ENCODE measurements around the gene OLFML2A.
"Not testable (repeated sequence)": the region's sequence is repeated elsewhere in the genome, so short reads cannot be mapped to it uniquely, and the experiment has no call there.

OLFML2A gene

GRCh38 chr9:124846467-124846866 lies 69.5 kb downstream of the OLFML2A start:
- not testable (repeated sequence) for H3K27me3 ChIP-seq (ENCODE audit: control insufficient read depth, insufficient read depth, low read length); H3K4me1 ChIP-seq (ENCODE audit: control insufficient read depth, insufficient read depth, low read length); H3K9ac ChIP-seq (ENCODE audit: low read depth, low read length); H3K9me3 ChIP-seq (ENCODE audit: control insufficient read depth, insufficient read depth, low read length); H3K4me3 ChIP-seq (ENCODE audit: low read depth, low read length); H3K27ac ChIP-seq (ENCODE audit: low read depth, low read length); H3K36me3 ChIP-seq (ENCODE audit: control insufficient read depth, insufficient read depth, low read length)

GRCh38 chr9:124846969-124847368 lies 70.0 kb downstream of the OLFML2A start:
- H3K9ac ChIP-seq (ENCODE audit: low read depth, low read length) = no peak overlapping the region
- no peaks in the 10 kb centered on the region for H3K9me3 ChIP-seq (ENCODE audit: control insufficient read depth, insufficient read depth, low read length)
- no peak overlapping the region for H3K4me3 ChIP-seq (ENCODE audit: low read depth, low read length)
- H3K36me3 ChIP-seq (ENCODE audit: control insufficient read depth, insufficient read depth, low read length) = no peaks in the 10 kb centered on the region
- no peaks in the 10 kb centered on the region for H3K27me3 ChIP-seq (ENCODE audit: control insufficient read depth, insufficient read depth, low read length)
- no peak overlapping the region for H3K27ac ChIP-seq (ENCODE audit: low read depth, low read length)
- no peaks in the 10 kb centered on the region for H3K4me1 ChIP-seq (ENCODE audit: control insufficient read depth, insufficient read depth, low read length)

GRCh38 chr9:124849801-124850200 lies 72.9 kb downstream of the OLFML2A start:
- no peaks in the 10 kb centered on the region for H3K36me3 ChIP-seq (ENCODE audit: control insufficient read depth, insufficient read depth, low read length)
- H3K9ac ChIP-seq (ENCODE audit: low read depth, low read length) = no peak overlapping the region
- no peak overlapping the region for H3K27ac ChIP-seq (ENCODE audit: low read depth, low read length)
- no peaks in the 10 kb centered on the region for H3K27me3 ChIP-seq (ENCODE audit: control insufficient read depth, insufficient read depth, low read length)
- H3K4me3 ChIP-seq (ENCODE audit: low read depth, low read length) = no peak overlapping the region
- no peaks in the 10 kb centered on the region for H3K9me3 ChIP-seq (ENCODE audit: control insufficient read depth, insufficient read depth, low read length)
- H3K4me1 ChIP-seq (ENCODE audit: control insufficient read depth, insufficient read depth, low read length) = 0 out of 2 replicates have a peak, but pooled peaks cover 3% of the 10 kb centered on the region

GRCh38 chr9:124852121-124852828 lies 75.3 kb downstream of the OLFML2A start:
- Histone ChIP-seq H3K9me3 (ENCODE audit: control insufficient read depth, insufficient read depth, low read length) (no peaks in the 10 kb centered on the region), H3K4me3 (ENCODE audit: low read depth, low read length) (peak overlapping the region; percentile 59; the same call in 1 of the 2 replicates), H3K36me3 (ENCODE audit: control insufficient read depth, insufficient read depth, low read length) (peaks cover 6% of the 10 kb centered on the region), H3K4me1 (ENCODE audit: control insufficient read depth, insufficient read depth, low read length) (0 out of 2 replicates have a peak, but pooled peaks cover 3% of the 10 kb centered on the region), H3K27ac (ENCODE audit: low read depth, low read length) (no peak overlapping the region), H3K9ac (ENCODE audit: low read depth, low read length) (no peak overlapping the region), H3K27me3 (ENCODE audit: control insufficient read depth, insufficient read depth, low read length) (no peaks in the 10 kb centered on the region)

- H3K4me3 ChIP-seq (ENCODE audit: low read depth, low read length) = peak within 1 kb of the TSS; percentile 59
- 0 out of 2 replicates have a peak, but pooled peaks cover 3% of the 10 kb centered on the region for H3K4me1 ChIP-seq (ENCODE audit: control insufficient read depth, insufficient read depth, low read length)
These were observed 76.0 kb downstream of the OLFML2A start, which contains the start of gene WDR38 for GRCh38 chr9:124852829-124853531. WDR38 (plus strand) TSS chr9:124853460; CDS start chr9:124853532, 72 bp downstream.

GRCh38 chr9:124853605-124854143 lies 76.7 kb downstream of the OLFML2A start:
- Histone ChIP-seq H3K9me3 (ENCODE audit: control insufficient read depth, insufficient read depth, low read length) (no peaks in the 10 kb centered on the region), H3K36me3 (ENCODE audit: control insufficient read depth, insufficient read depth, low read length) (peaks cover 20% of the 10 kb centered on the region), H3K4me3 (ENCODE audit: low read depth, low read length) (peak overlapping the region; percentile 59), H3K27me3 (ENCODE audit: control insufficient read depth, insufficient read depth, low read length) (no peaks in the 10 kb centered on the region), H3K4me1 (ENCODE audit: control insufficient read depth, insufficient read depth, low read length) (0 out of 2 replicates have a peak, but pooled peaks cover 3% of the 10 kb centered on the region), H3K9ac (ENCODE audit: low read depth, low read length) (peak overlapping the region; percentile 42; the same call in 1 of the 2 replicates), H3K27ac (ENCODE audit: low read depth, low read length) (no peak overlapping the region)

More at GRCh38 chr9:124852829-124853531, 76.0 kb downstream of the OLFML2A start, which contains the start of gene WDR38:
- Histone ChIP-seq H3K27me3 (ENCODE audit: control insufficient read depth, insufficient read depth, low read length) (no peaks in the 10 kb centered on the region), H3K9me3 (ENCODE audit: control insufficient read depth, insufficient read depth, low read length) (no peaks in the 10 kb centered on the region), H3K27ac (ENCODE audit: low read depth, low read length) (no peak within 1 kb of the TSS), H3K9ac (ENCODE audit: low read depth, low read length) (peak within 1 kb of the TSS; percentile 42; the same call in 1 of the 2 replicates), H3K36me3 (ENCODE audit: control insufficient read depth, insufficient read depth, low read length) (peaks cover 13% of the 10 kb centered on the region)

GRCh38 chr9:124854161-124854560 lies 77.2 kb downstream of the OLFML2A start:
- H3K27ac ChIP-seq (ENCODE audit: low read depth, low read length) = no peak overlapping the region
- no peaks in the 10 kb centered on the region for H3K9me3 ChIP-seq (ENCODE audit: control insufficient read depth, insufficient read depth, low read length)
- no peak overlapping the region for H3K9ac ChIP-seq (ENCODE audit: low read depth, low read length)
- no peak overlapping the region for H3K4me3 ChIP-seq (ENCODE audit: low read depth, low read length)
- 0 out of 2 replicates have a peak, but pooled peaks cover 3% of the 10 kb centered on the region for H3K4me1 ChIP-seq (ENCODE audit: control insufficient read depth, insufficient read depth, low read length)
- no peaks in the 10 kb centered on the region for H3K27me3 ChIP-seq (ENCODE audit: control insufficient read depth, insufficient read depth, low read length)
- H3K36me3 ChIP-seq (ENCODE audit: control insufficient read depth, insufficient read depth, low read length) = peaks cover 25% of the 10 kb centered on the region

- Histone ChIP-seq H3K27ac (ENCODE audit: low read depth, low read length) (no peak overlapping the region), H3K9me3 (ENCODE audit: control insufficient read depth, insufficient read depth, low read length) (no peaks in the 10 kb centered on the region), H3K4me1 (ENCODE audit: control insufficient read depth, insufficient read depth, low read length) (0 out of 2 replicates have a peak, but pooled peaks cover 3% of the 10 kb centered on the region), H3K9ac (ENCODE audit: low read depth, low read length) (no peak overlapping the region), H3K36me3 (ENCODE audit: control insufficient read depth, insufficient read depth, low read length) (peaks cover 31% of the 10 kb centered on the region), H3K4me3 (ENCODE audit: low read depth, low read length) (no peak overlapping the region), H3K27me3 (ENCODE audit: control insufficient read depth, insufficient read depth, low read length) (no peaks in the 10 kb centered on the region)
These were observed 77.9 kb downstream of the OLFML2A start for GRCh38 chr9:124854822-124855221.

GRCh38 chr9:124855566-124855943 lies 78.6 kb downstream of the OLFML2A start:
- H3K27me3 ChIP-seq (ENCODE audit: control insufficient read depth, insufficient read depth, low read length) = no peaks in the 10 kb centered on the region
- H3K9me3 ChIP-seq (ENCODE audit: control insufficient read depth, insufficient read depth, low read length) = no peaks in the 10 kb centered on the region
- H3K4me1 ChIP-seq (ENCODE audit: control insufficient read depth, insufficient read depth, low read length) = peaks cover 7% of the 10 kb centered on the region; the same call in 1 of the 2 replicates
- H3K9ac ChIP-seq (ENCODE audit: low read depth, low read length) = no peak overlapping the region
- H3K4me3 ChIP-seq (ENCODE audit: low read depth, low read length) = no peak overlapping the region
- peak overlapping the region; percentile 73 for H3K27ac ChIP-seq (ENCODE audit: low read depth, low read length)
- peaks cover 39% of the 10 kb centered on the region for H3K36me3 ChIP-seq (ENCODE audit: control insufficient read depth, insufficient read depth, low read length)

GRCh38 chr9:124855944-124856765 lies 79.2 kb downstream of the OLFML2A start:
- H3K9ac ChIP-seq (ENCODE audit: low read depth, low read length) = no peak overlapping the region
- peaks cover 45% of the 10 kb centered on the region for H3K36me3 ChIP-seq (ENCODE audit: control insufficient read depth, insufficient read depth, low read length)
- peaks cover 8% of the 10 kb centered on the region; the same call in 1 of the 2 replicates for H3K4me1 ChIP-seq (ENCODE audit: control insufficient read depth, insufficient read depth, low read length)
- no peak overlapping the region for H3K4me3 ChIP-seq (ENCODE audit: low read depth, low read length)
- no peaks in the 10 kb centered on the region for H3K9me3 ChIP-seq (ENCODE audit: control insufficient read depth, insufficient read depth, low read length)
- no peaks in the 10 kb centered on the region for H3K27me3 ChIP-seq (ENCODE audit: control insufficient read depth, insufficient read depth, low read length)
- H3K27ac ChIP-seq (ENCODE audit: low read depth, low read length) = peak overlapping the region; percentile 73

Measured in HUES48 (cell line).